ENCODE measurements around the gene ARID3B.
"Not testable (repeated sequence)": the region's sequence is repeated elsewhere in the genome, so short reads cannot be mapped to it uniquely, and the experiment has no call there.

ARID3B gene

GRCh38 chr15:74530771-74531143 lies 10.3 kb upstream of the ARID3B start:
- no peak for TF ChIP-seq CTCF (conservative IDR thresholded peaks at IDR 0.05; ENCODE audit: control insufficient read depth, insufficient read depth, low read depth, low read length)
- DNase-seq (ENCODE audit: low read depth), result no peak
- H3K4me3 ChIP-seq (ENCODE audit: control insufficient read depth, low read depth, low read length), result no peak overlapping the region

GRCh38 chr15:74531144-74531811 lies 9.7 kb upstream of the ARID3B start:
- DNase-seq (ENCODE audit: low read depth), result peak; percentile 90
- no peak overlapping the region for H3K4me3 ChIP-seq (ENCODE audit: control insufficient read depth, low read depth, low read length)
- no peak for TF ChIP-seq CTCF (conservative IDR thresholded peaks at IDR 0.05; ENCODE audit: control insufficient read depth, insufficient read depth, low read depth, low read length)

GRCh38 chr15:74535388-74536084 lies 5.5 kb upstream of the ARID3B start:
- DNase-seq (ENCODE audit: low read depth), result peak; percentile 51
- no peak for TF ChIP-seq CTCF (conservative IDR thresholded peaks at IDR 0.05; ENCODE audit: control insufficient read depth, insufficient read depth, low read depth, low read length)
- H3K4me3 ChIP-seq (ENCODE audit: control insufficient read depth, low read depth, low read length), result no peak overlapping the region

- H3K4me3 ChIP-seq (ENCODE audit: control insufficient read depth, low read depth, low read length), result no peak overlapping the region
- TF ChIP-seq CTCF (conservative IDR thresholded peaks at IDR 0.05; ENCODE audit: control insufficient read depth, insufficient read depth, low read depth, low read length), result no peak
- DNase-seq (ENCODE audit: low read depth), result no peak
Observed at GRCh38 chr15:74537736-74538135, 3.3 kb upstream of the ARID3B start.

- not testable (repeated sequence) for H3K4me3 ChIP-seq (ENCODE audit: control insufficient read depth, low read depth, low read length)
Observed at GRCh38 chr15:74539521-74539920, 1.5 kb upstream of the ARID3B start.

GRCh38 chr15:74540161-74540760 lies 759 bp upstream of the ARID3B start:
- no peak for TF ChIP-seq CTCF (conservative IDR thresholded peaks at IDR 0.05; ENCODE audit: control insufficient read depth, insufficient read depth, low read depth, low read length)
- peak; percentile 57 for DNase-seq (ENCODE audit: low read depth)
- peak overlapping the region; percentile 78 for H3K4me3 ChIP-seq (ENCODE audit: control insufficient read depth, low read depth, low read length)

More at GRCh38 chr15:74539521-74539920, 1.5 kb upstream of the ARID3B start:
- not testable (repeated sequence) for DNase-seq (ENCODE audit: low read depth)

GRCh38 chr15:74541494-74542165 lies 610 bp downstream of the ARID3B start:
- DNase-seq (ENCODE audit: low read depth), result peak; percentile 57
- no peak for TF ChIP-seq CTCF (conservative IDR thresholded peaks at IDR 0.05; ENCODE audit: control insufficient read depth, insufficient read depth, low read depth, low read length)

More at GRCh38 chr15:74541494-74542165, 610 bp downstream of the ARID3B start:
- H3K4me3 ChIP-seq (ENCODE audit: control insufficient read depth, low read depth, low read length), result peak overlapping the region; percentile 69
